ENCODE results near the gene UTS2B. TPM values are rescaled to one million over a fixed set of nuclear protein-coding genes. Genes with fewer than 3 reads are reported as not detected.

The UTS2B gene
- total and polyA plus RNA-seq, 2 of the 4 experiments (the other 2 are of a cell fraction) = 0.72 to 0.79 TPM

DNA sequence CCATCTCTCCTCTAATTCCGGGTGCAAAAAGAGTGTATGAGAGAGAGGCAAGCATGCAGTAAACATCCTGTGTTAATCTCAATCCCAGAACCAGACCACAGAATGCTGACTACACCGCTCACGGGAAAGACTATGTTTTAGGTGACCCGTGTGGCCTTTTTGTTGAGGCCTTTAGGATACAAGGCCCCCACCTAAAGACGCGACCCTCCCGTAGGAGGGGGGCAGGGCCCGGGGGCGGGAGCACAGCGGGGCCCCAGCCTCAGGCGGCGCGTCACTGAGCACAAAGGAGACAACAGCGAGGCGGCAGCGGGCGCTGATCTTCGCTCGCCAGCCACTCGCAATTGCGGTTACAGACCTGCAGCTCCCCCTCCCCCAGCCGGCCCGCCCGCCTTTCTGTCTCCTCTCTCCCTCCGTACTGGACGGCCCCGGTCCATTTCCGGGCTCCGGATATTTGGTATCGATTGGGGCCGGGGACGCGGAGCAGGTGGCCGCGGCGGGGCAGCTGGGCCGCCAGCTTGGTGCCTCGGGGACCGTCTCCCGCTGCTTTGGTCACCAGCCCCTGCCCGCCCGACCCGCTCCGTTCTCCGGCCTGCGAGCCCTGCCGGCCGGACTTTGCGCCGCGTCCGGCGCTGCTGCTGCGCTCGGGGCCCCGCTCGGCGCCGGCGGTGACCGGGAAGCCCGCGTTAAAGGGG is 1.2 kb downstream of the UTS2B start, which contains the start of gene CCDC50:
Gene CCDC50, plus strand, starts transcription at position 433 of the 692 bp plus-strand sequence. CDS start 281 bp downstream, outside the sequence.
- Histone ChIP-seq H4K91ac (ENCODE audit: insufficient read depth, low read depth, low read length) (peak within 1 kb of the TSS; percentile 96), H3K9me3 (ENCODE audit: control insufficient read depth, insufficient read depth, low read length) (no peaks in the 10 kb centered on the region), H3K23ac (ENCODE audit: low read depth, low read length) (peak within 1 kb of the TSS; percentile 100), H2AK5ac (ENCODE audit: low read depth, low read length) (peak within 1 kb of the TSS; percentile 94), H3K27ac (ENCODE audit: insufficient read depth, low read length) (peak within 1 kb of the TSS; percentile 100), H3K14ac (replicated peaks; ENCODE audit: low read depth, low read length) (peak within 1 kb of the TSS; percentile 98), H3K4me1 (ENCODE audit: control insufficient read depth, insufficient read depth, low read length) (peaks cover 18% of the 10 kb centered on the region), H3K4ac (ENCODE audit: low read depth, low read length) (peak within 1 kb of the TSS; percentile 99), H3K79me1 (ENCODE audit: low read depth in 1 of 2, low read length in 2 of 2) (peaks cover 6 to 33% of the 10 kb centered on the region in 2 experiments), H3K36me3 (ENCODE audit: control insufficient read depth, insufficient read depth, low read length) (no peaks in the 10 kb centered on the region), H2AFZ (replicated peaks; ENCODE audit: low read length, poor library complexity) (peak within 1 kb of the TSS; percentile 89), H3K9ac (ENCODE audit: low read depth, low read length) (peak within 1 kb of the TSS; percentile 100), H2AK9ac (replicated peaks; ENCODE audit: low read depth, low read length, poor library complexity) (peak within 1 kb of the TSS; percentile 95), H2BK20ac (ENCODE audit: low read depth, low read length) (peak within 1 kb of the TSS; percentile 84), H4K20me1 (ENCODE audit: insufficient read depth, low read length) (peaks cover 3% of the 10 kb centered on the region; the same call in 1 of the 2 replicates), H2BK5ac (ENCODE audit: low read depth, low read length, poor library complexity, severe bottlenecking) (peak within 1 kb of the TSS; percentile 99), H4K5ac (ENCODE audit: low read depth, low read length) (peak within 1 kb of the TSS; percentile 97), H4K8ac (ENCODE audit: low read depth in 2 of 2, low read length in 2 of 2) (peak within 1 kb of the TSS; percentile 75 to 91), H3K27me3 (ENCODE audit: control insufficient read depth, insufficient read depth, low read length) (no peaks in the 10 kb centered on the region), H3K9me1 (ENCODE audit: insufficient read depth, low read length) (peaks cover 6% of the 10 kb centered on the region; the same call in 1 of the 2 replicates), H2BK15ac (ENCODE audit: low read depth, low read length) (peak within 1 kb of the TSS; percentile 93), H3K56ac (ENCODE audit: extremely low read depth, insufficient read depth, low read length) (peak within 1 kb of the TSS; percentile 100), H3K4me2 (ENCODE audit: low read depth, low read length) (peak within 1 kb of the TSS; percentile 95), H2BK120ac (ENCODE audit: low read depth, low read length) (peak within 1 kb of the TSS; percentile 95), H3K18ac (ENCODE audit: low read depth, low read length) (peak within 1 kb of the TSS; percentile 98), H3K4me3 (ENCODE audit: insufficient read depth, low read depth, low read length) (peak within 1 kb of the TSS; percentile 86)
- intact Hi-C loops (cut with micrococcal nuclease) = loop anchor here (2.0 to 5.0 kb wide), 4 partner anchors 90 to 447 kb away; no protein-coding TSS in a partner anchor
- BruUV-seq (replicated peaks) = no TSS peak
- CTCF ChIA-PET = no interaction called here
- POLR2A ChIA-PET (ENCODE audit: unreplicated experiment) = interaction anchor here (0.5 kb wide), 1 partner anchor 35 kb away, joined by 4 read pairs; no protein-coding TSS in a partner anchor
- in situ Hi-C loops (cut with MboI; ENCODE audit: low sequenced_read_pairs) = loop anchor here (25.0 kb wide), 1 partner anchor 1558 kb away; no protein-coding TSS in a partner anchor
- TF ChIP-seq FOS (IDR thresholded peaks at IDR 0.05; ENCODE audit: low read depth, low read length) = 0 out of 2 replicates have a peak, but pooled peaks have one; percentile 7
- TF ChIP-seq, protein P1, sequence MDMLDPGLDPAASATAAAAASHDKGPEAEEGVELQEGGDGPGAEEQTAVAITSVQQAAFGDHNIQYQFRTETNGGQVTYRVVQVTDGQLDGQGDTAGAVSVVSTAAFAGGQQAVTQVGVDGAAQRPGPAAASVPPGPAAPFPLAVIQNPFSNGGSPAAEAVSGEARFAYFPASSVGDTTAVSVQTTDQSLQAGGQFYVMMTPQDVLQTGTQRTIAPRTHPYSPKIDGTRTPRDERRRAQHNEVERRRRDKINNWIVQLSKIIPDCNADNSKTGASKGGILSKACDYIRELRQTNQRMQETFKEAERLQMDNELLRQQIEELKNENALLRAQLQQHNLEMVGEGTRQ (IDR thresholded peaks at IDR 0.05; ENCODE audit: low read depth, low read length) = no peak
- dilution Hi-C loops (cut with HindIII; ENCODE audit: low sequenced_read_pairs, unreplicated experiment) = no loop called here
- peak; percentile 74 for ATAC-seq (ENCODE audit: low read depth)
- WGBS, 2 experiments (ENCODE audit: extremely low coverage in 2 of 2, insufficient read length in 1 of 2) = 1% methylated on average over 26 of the region's 63 CpGs; no CpG with 5 or more reads in 1 of the 2 experiments
- DNase-seq = peak; percentile 72

Measured in IMR-90 (cell line).